HS-27A (cell line): ENCODE results near the gene TMED6.
"Not testable (repeated sequence)": the region's sequence is repeated elsewhere in the genome, so short reads cannot be mapped to it uniquely, and the experiment has no call there.

ENCODE experiments used
- DNase-seq: peaks from one replicate; pipeline ENCODE4 v3.0.0-alpha.2; 2012; ENCODE audit warnings: low read depth, missing footprints

TMED6 gene

DNA sequence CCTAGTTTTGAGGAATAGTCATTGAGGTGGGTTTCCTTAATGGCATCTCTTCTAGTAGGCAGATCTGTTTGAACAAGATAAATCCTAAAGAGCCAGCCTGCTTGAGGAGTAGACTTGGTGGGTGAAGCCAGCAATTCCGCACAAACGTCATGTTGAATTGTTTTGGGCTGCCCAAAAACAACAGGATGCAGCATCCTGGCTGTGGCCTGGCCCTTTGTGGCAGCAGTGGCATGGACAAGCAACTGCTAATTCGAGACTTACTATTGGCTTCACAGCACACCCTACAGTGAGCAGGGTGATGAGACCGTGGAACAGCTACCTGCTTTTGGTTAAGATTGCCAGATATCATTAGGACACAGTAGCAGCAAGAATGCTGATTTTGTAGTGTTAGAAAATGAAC, 49.7 kb downstream of the TMED6 start:
- DNase-seq: no peak

DNA sequence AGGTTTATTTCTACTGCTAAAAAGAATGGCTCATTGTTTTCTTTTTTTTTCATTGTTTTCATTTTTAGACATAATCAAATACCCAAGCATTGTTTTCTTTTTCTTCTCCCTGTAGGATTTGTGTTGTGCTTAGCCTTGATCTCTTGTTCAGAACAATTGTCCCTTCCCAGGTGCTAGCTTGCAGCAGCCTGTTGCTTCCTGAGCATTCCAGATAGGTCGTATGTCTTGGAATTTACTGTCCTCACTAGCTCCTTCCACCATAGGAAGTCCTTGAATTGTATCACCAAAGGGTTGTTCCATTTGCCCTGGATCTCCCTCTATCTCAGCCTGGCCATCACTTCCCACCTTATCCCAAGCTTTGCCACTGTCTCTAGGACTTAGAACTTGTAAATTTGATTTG, 50.4 kb downstream of the TMED6 start:
- no peak for DNase-seq

DNA sequence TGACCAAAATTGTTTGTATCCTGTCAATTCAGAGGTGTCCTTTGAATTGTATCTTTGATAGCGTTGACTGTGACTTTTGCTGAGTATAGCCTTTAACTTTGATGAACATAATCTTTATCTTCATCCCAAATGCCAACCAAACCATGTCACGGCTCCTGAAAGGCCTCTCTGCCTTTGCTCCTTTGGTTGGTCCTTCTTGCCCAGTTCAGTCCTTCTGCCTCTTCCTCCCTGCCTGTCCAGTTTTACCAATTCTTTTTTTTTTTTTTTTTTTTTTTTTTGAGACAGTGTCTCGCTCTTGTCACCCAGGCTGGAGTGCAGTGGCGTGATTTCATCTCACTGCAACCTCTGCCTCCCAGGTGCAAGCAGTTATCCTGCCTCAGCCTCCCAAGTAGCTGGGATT, 53.3 kb downstream of the TMED6 start:
- no peak for DNase-seq

DNA sequence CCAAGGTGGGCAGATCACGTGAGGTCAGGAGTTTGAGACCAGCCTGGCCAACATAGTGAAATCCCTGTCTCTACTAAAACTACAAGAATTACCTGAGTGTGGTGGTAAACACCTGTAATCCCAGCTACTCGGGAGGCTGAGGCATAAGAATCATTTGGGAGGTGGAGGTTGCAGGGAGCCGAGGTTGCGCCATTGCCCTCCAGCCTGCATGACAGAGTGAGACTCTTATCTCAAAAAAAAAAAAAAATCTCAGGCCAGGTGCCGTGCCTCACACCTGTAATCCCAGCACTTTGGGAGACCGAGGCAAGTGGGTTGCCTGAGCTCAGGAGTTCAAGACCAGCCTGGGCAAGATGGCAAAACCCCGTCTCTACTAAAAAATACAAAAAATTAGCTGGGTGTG, 54.8 kb downstream of the TMED6 start:
- not testable (repeated sequence) for DNase-seq

DNA sequence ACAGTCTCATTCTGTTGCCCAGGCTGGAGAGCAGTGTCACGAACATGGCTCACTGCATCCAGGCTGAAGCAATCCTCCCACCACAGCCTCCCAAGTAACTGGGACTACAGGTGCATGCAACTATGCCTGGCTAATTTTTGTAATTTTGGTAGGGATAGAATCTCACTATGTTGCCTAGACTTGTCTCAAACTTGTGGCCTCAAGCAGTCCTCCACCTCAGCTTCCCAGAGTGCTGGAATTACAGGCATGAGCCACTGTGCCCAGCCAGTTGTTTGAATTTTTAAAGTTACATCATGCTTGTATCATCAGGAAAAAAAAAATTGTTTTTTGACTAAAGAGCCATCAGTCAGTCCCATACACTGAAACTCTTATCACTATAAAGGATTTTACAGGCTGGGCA, 57.5 kb downstream of the TMED6 start:
- DNase-seq: no peak

DNA sequence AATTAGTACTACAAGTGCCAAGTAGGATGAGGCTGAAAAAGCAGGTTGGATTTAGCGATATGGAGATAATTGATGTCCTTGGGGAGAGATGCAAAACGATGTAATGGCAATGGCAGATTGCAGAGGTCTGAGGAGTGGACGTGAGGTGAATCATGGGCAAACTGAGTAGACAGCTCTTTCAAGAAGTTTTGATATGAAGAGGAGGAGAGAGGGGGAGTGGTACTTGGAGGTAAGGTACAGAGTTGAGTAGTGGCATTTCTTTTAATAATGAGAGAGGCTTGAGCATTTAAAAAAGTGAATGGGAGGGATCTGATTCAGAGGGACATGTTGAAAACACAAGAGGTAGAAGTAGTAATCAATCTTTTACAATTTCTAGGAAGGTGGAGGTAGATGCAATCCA, 58.2 kb downstream of the TMED6 start:
- DNase-seq: no peak
